ENCODE measurements around the gene RASSF7. TPM values are rescaled to one million over a fixed set of nuclear protein-coding genes. Genes with fewer than 3 reads are reported as not detected.

The RASSF7 gene
- total RNA-seq, 1 experiment from 2014 or later, result 32.5 TPM

- no peak for ATAC-seq
- peak overlapping the region; percentile 71; the same call in 1 of the 2 replicates for H3K27ac Mint-ChIP-seq
- CTCF ChIA-PET, result interaction anchor here (1.3 to 5.8 kb wide), 2 partner anchors 10 to 115 kb away, joined by 4 to 32 read pairs; no protein-coding TSS in a partner anchor
Observed at GRCh38 chr11:563812-564578, 3.2 kb downstream of the RASSF7 start.

GRCh38 chr11:565921-566509 lies 5.2 kb downstream of the RASSF7 start:
- Mint-ChIP-seq H3K27me3 (ENCODE audit: low read depth) (peaks cover 4% of the 10 kb centered on the region; the same call in 1 of the 2 replicates), H3K4me3 (peak overlapping the region; percentile 80; the same call in 1 of the 2 replicates), H3K9me3 (no peaks in the 10 kb centered on the region), H3K36me3 (0 out of 2 replicates have a peak, but pooled peaks cover 3% of the 10 kb centered on the region), H3K27ac (peak overlapping the region; percentile 72), H3K4me1 (peaks cover 31% of the 10 kb centered on the region)
- POLR2A ChIA-PET, result interaction anchor here (0.6 to 1.2 kb wide), 3 partner anchors 9 to 50 kb away, joined by 3 to 8 read pairs (median 3); partner anchors contain the start of gene IRF7
- CTCF ChIA-PET, result interaction anchor here (0.6 to 5.8 kb wide), 6 partner anchors 9 to 163 kb away, joined by 3 to 32 read pairs (median 6); partner anchors contain the start of gene PHRF1
- TF ChIP-seq FOXK1 (CRISPR knock-in tag; IDR thresholded peaks at IDR 0.05), result no peak
- no peak for TF ChIP-seq ZNF138 (CRISPR knock-in tag; conservative IDR thresholded peaks at IDR 0.05)
- TF ChIP-seq ZBTB43 (CRISPR knock-in tag; IDR thresholded peaks at IDR 0.05), result no peak
- TF ChIP-seq ZNF416 (CRISPR knock-in tag; IDR thresholded peaks at IDR 0.05), result no peak
- no peak for TF ChIP-seq ZNF396 (CRISPR knock-in tag; IDR thresholded peaks at IDR 0.05; ENCODE audit: borderline replicate concordance)
- no peak for TF ChIP-seq IRF2 (CRISPR knock-in tag; IDR thresholded peaks at IDR 0.05; ENCODE audit: borderline replicate concordance, low read depth)
- no peak for TF ChIP-seq CREB1 (CRISPR knock-in tag; IDR thresholded peaks at IDR 0.05)
- no peak for TF ChIP-seq SMAD3 (CRISPR knock-in tag; IDR thresholded peaks at IDR 0.05; ENCODE audit: borderline replicate concordance)
- TF ChIP-seq CDX4 (CRISPR knock-in tag; IDR thresholded peaks at IDR 0.05; ENCODE audit: borderline replicate concordance), result no peak
- TF ChIP-seq EMX1 (CRISPR knock-in tag; IDR thresholded peaks at IDR 0.05), result no peak
- no peak for TF ChIP-seq CREM (CRISPR knock-in tag; IDR thresholded peaks at IDR 0.05)
- no peak for TF ChIP-seq GRHL2 (CRISPR knock-in tag; IDR thresholded peaks at IDR 0.05; ENCODE audit: insufficient replicate concordance, severe bottlenecking)
- TF ChIP-seq ATF1 (CRISPR knock-in tag; IDR thresholded peaks at IDR 0.05), result no peak
- TF ChIP-seq RELA (CRISPR knock-in tag; IDR thresholded peaks at IDR 0.05; ENCODE audit: borderline replicate concordance), result no peak
- TF ChIP-seq ZNF317 (CRISPR knock-in tag; IDR thresholded peaks at IDR 0.05; ENCODE audit: borderline replicate concordance, low read depth), result no peak
- DNase-seq (ENCODE audit: low spot score) (no peak), ATAC-seq (no peak)

More at GRCh38 chr11:563812-564578, 3.2 kb downstream of the RASSF7 start:
- Mint-ChIP-seq H3K36me3 (0 out of 2 replicates have a peak, but pooled peaks cover 3% of the 10 kb centered on the region), H3K27me3 (ENCODE audit: low read depth) (peaks cover 7% of the 10 kb centered on the region), H3K4me1 (peaks cover 34% of the 10 kb centered on the region), H3K4me3 (no peak overlapping the region), H3K9me3 (no peaks in the 10 kb centered on the region)
- 0 out of 2 replicates have a peak, but pooled peaks have one; percentile 6 for TF ChIP-seq ZNF423 (CRISPR knock-in tag; IDR thresholded peaks at IDR 0.05)
- no peak for TF ChIP-seq GTF2I (CRISPR knock-in tag; conservative IDR thresholded peaks at IDR 0.05)
- DNase-seq (ENCODE audit: low spot score), result no peak
- POLR2A ChIA-PET, result no interaction called here

- Mint-ChIP-seq H3K4me3 (peak overlapping the region; percentile 80), H3K9me3 (no peaks in the 10 kb centered on the region), H3K4me1 (peaks cover 36% of the 10 kb centered on the region), H3K27ac (no peak overlapping the region), H3K27me3 (ENCODE audit: low read depth) (peaks cover 4% of the 10 kb centered on the region; the same call in 1 of the 2 replicates), H3K36me3 (0 out of 2 replicates have a peak, but pooled peaks cover 3% of the 10 kb centered on the region)
- ATAC-seq (no peak), DNase-seq (ENCODE audit: low spot score) (peak; percentile 11)
- TF ChIP-seq ZBTB21 (CRISPR knock-in tag; IDR thresholded peaks at IDR 0.05; ENCODE audit: borderline replicate concordance) (no peak), EMX1 (CRISPR knock-in tag; IDR thresholded peaks at IDR 0.05) (no peak), HMGXB4 (CRISPR knock-in tag; IDR thresholded peaks at IDR 0.05) (no peak), ZNF263 (CRISPR knock-in tag; IDR thresholded peaks at IDR 0.05; ENCODE audit: low read depth) (no peak)
- ChIA-PET POLR2A (interaction anchor here (1.1 kb wide), 1 partner anchor 10 kb away, joined by 3 read pairs; no protein-coding TSS in a partner anchor), CTCF (interaction anchor here (2.0 to 5.8 kb wide), 3 partner anchors 8 to 13 kb away, joined by 8 to 32 read pairs (median 16); partner anchors contain the start of gene PHRF1)
Observed at GRCh38 chr11:567011-567628, 6.3 kb downstream of the RASSF7 start.
